H1 (cell line): ENCODE measurements around the gene ANK2.

ENCODE experiments used
- BRCA1 ChIP-seq: IDR thresholded peaks from 2 replicates; pipeline ENCODE4 v1.6.1; 2012; ENCODE audit warnings: low read depth, low read length, improper control_type of control experiment
- CREB1 ChIP-seq: IDR thresholded peaks from 2 replicates; pipeline ENCODE4 v1.6.1; 2012; ENCODE audit warnings: inconsistent platforms
- EP300 ChIP-seq, 2 experiments: IDR thresholded peaks; 1 replicate in 1 of 2; 2 replicates in 1 of 2; pipeline ENCODE4 v1.6.1; 2011 to 2012; ENCODE audit warnings: low read depth in 2 of 2, low read length in 2 of 2, mild to moderate bottlenecking in 2 of 2, borderline replicate concordance in 1 of 2, inconsistent platforms in 1 of 2, moderate library complexity in 1 of 2
- EZH2 ChIP-seq: fragments of 200-600 bp; sonication (generic); IDR thresholded peaks from 2 replicates; pipeline ENCODE4 v1.7.1; 2012; ENCODE audit warnings: low read depth, mild to moderate bottlenecking, moderate library complexity, low read length, inconsistent platforms; ENCODE audit not compliant: severe bottlenecking
- NANOG ChIP-seq: IDR thresholded peaks from 2 replicates; pipeline ENCODE4 v1.6.1; 2011; ENCODE audit warnings: low read length, low read depth, mild to moderate bottlenecking, inconsistent platforms; ENCODE audit not compliant: insufficient read depth, poor library complexity, severe bottlenecking
- POLR2A ChIP-seq, 2 experiments: IDR thresholded peaks; 1 replicate in 1 of 2; 2 replicates in 1 of 2; pipeline ENCODE4 v1.6.1; 2011; ENCODE audit warnings: low read depth in 2 of 2, low read length in 2 of 2, mild to moderate bottlenecking in 2 of 2; ENCODE audit errors: control extremely low read depth in 1 of 2
- POLR2AphosphoS5 ChIP-seq: IDR thresholded peaks from 2 replicates; pipeline ENCODE4 v1.6.1; 2011; ENCODE audit warnings: low read depth, low read length
- POU5F1 ChIP-seq: IDR thresholded peaks from 2 replicates; pipeline ENCODE4 v1.6.1; 2011; ENCODE audit warnings: low read depth, mild to moderate bottlenecking, low read length, moderate library complexity
- RAD21 ChIP-seq, 2 experiments: IDR thresholded peaks in 1 of 2; conservative IDR thresholded peaks in 1 of 2; 2 replicates each; pipeline ENCODE4 v1.6.1; 2011; ENCODE audit warnings: low read depth in 2 of 2, low read length in 2 of 2, improper control_type of control experiment in 1 of 2, inconsistent platforms in 1 of 2, mild to moderate bottlenecking in 1 of 2, moderate library complexity in 1 of 2
- RFX5 ChIP-seq: IDR thresholded peaks from 2 replicates; pipeline ENCODE4 v1.6.1; 2011; ENCODE audit warnings: low read depth, low read length, improper control_type of control experiment, borderline replicate concordance
- SP2 ChIP-seq: IDR thresholded peaks from 2 replicates; pipeline ENCODE4 v1.6.1; 2012; ENCODE audit warnings: mild to moderate bottlenecking, low read length, inconsistent platforms
- YY1 ChIP-seq: IDR thresholded peaks from 2 replicates; pipeline ENCODE4 v1.6.1; 2011; ENCODE audit warnings: low read depth, mild to moderate bottlenecking, low read length
- TF ChIP-seq, protein P1 (sequence below), 3 experiments: IDR thresholded peaks; 1 replicate in 2 of 3; 2 replicates in 1 of 3; pipeline versions ENCODE4 v1.5.1 to v1.6.1; 2011; ENCODE audit warnings: low read length in 3 of 3, mild to moderate bottlenecking in 3 of 3, inconsistent platforms in 2 of 3, low read depth in 1 of 3, moderate library complexity in 1 of 3; ENCODE audit not compliant: insufficient read depth in 1 of 3; ENCODE audit errors: control extremely low read depth in 1 of 3
- TF ChIP-seq, protein P2 (sequence below): IDR thresholded peaks from 2 replicates; pipeline ENCODE4 v1.6.1; 2012; ENCODE audit warnings: inconsistent platforms

DNA sequence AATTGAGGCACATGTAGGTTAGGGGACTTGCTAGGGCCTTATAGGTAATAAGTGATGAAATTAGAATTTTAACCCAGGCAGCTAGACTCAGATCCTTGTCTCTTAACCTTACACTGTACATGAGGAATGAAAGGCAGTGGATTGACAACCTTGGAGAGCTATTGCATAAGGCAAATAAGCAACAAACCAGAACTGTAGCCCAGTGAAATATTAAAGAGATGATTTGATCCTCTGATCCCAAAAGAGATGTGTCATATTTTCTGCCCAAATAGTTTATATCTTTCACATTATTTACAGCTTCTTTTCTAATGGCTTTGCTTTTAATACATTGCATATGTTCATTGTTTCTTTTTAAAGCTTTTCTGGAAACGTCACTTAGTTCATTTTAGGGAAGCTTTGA is 252.6 kb downstream of the ANK2 start:
- TF ChIP-seq, protein P1, sequence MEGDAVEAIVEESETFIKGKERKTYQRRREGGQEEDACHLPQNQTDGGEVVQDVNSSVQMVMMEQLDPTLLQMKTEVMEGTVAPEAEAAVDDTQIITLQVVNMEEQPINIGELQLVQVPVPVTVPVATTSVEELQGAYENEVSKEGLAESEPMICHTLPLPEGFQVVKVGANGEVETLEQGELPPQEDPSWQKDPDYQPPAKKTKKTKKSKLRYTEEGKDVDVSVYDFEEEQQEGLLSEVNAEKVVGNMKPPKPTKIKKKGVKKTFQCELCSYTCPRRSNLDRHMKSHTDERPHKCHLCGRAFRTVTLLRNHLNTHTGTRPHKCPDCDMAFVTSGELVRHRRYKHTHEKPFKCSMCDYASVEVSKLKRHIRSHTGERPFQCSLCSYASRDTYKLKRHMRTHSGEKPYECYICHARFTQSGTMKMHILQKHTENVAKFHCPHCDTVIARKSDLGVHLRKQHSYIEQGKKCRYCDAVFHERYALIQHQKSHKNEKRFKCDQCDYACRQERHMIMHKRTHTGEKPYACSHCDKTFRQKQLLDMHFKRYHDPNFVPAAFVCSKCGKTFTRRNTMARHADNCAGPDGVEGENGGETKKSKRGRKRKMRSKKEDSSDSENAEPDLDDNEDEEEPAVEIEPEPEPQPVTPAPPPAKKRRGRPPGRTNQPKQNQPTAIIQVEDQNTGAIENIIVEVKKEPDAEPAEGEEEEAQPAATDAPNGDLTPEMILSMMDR (IDR thresholded peaks at IDR 0.05; ENCODE audit: control extremely low read depth in 1 of 3, insufficient read depth in 1 of 3, low read depth in 1 of 3, low read length in 3 of 3), result no peak
- TF ChIP-seq POU5F1, result no peak
- TF ChIP-seq POLR2A (IDR thresholded peaks at IDR 0.05; ENCODE audit: control extremely low read depth in 1 of 2, low read depth in 2 of 2, low read length in 2 of 2), result no peak
- no peak for TF ChIP-seq EZH2
- TF ChIP-seq, protein P2, sequence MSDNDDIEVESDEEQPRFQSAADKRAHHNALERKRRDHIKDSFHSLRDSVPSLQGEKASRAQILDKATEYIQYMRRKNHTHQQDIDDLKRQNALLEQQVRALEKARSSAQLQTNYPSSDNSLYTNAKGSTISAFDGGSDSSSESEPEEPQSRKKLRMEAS, result no peak
- TF ChIP-seq BRCA1, result no peak
- no peak for TF ChIP-seq RFX5
- TF ChIP-seq EP300 (IDR thresholded peaks at IDR 0.05; ENCODE audit: borderline replicate concordance in 1 of 2, low read depth in 2 of 2, low read length in 2 of 2), result no peak
- no peak for TF ChIP-seq RAD21 (IDR thresholded peaks at IDR 0.05 in 1 of 2, conservative IDR thresholded peaks at IDR 0.05 in 1 of 2; ENCODE audit: low read depth in 2 of 2, low read length in 2 of 2)
- TF ChIP-seq CREB1, result no peak
- TF ChIP-seq NANOG, result no peak
- no peak for TF ChIP-seq YY1
- no peak for TF ChIP-seq POLR2AphosphoS5
- TF ChIP-seq SP2, result no peak
